NCI-H2227 (cell line): ENCODE results near the gene CATSPER4.

ENCODE experiments used
- DNase-seq: peaks from one replicate; lab custom pipeline; 2025; ENCODE audit not compliant: unreplicated experiment; lab: John Stamatoyannopoulos, UW

The CATSPER4 gene

GRCh38 chr1:26164036-26164860 lies 26.2 kb upstream of the CATSPER4 start:
- peak; percentile 71 for DNase-seq

- no peak for DNase-seq
Measured at GRCh38 chr1:26164861-26165842, 25.2 kb upstream of the CATSPER4 start.

- DNase-seq = no peak
Measured at GRCh38 chr1:26166719-26167281, 23.6 kb upstream of the CATSPER4 start.

- peak; percentile 45 for DNase-seq
Measured at GRCh38 chr1:26168410-26169197, 21.8 kb upstream of the CATSPER4 start, which contains the start of gene C1orf232. Gene C1orf232 (minus strand): TSS chr1:26168963. CDS start chr1:26168499, 464 bp downstream.

- no peak for DNase-seq
Measured at GRCh38 chr1:26169198-26169554, 21.2 kb upstream of the CATSPER4 start.

GRCh38 chr1:26169669-26170471 lies 20.5 kb upstream of the CATSPER4 start, which contains the start of gene ZNF593:
Gene ZNF593 (plus strand): TSS chr1:26169908. CDS start chr1:26169984, 76 bp downstream.
- peak; percentile 93 for DNase-seq

GRCh38 chr1:26170472-26170821 lies 20.0 kb upstream of the CATSPER4 start:
- DNase-seq = no peak

- peak; percentile 28 for DNase-seq
Measured at GRCh38 chr1:26171084-26172072, 19.0 kb upstream of the CATSPER4 start, which contains the start of gene ZNF593OS. Gene ZNF593OS (minus strand): TSS chr1:26171832. CDS start chr1:26171661, 171 bp downstream.

- no peak for DNase-seq
Measured at GRCh38 chr1:26175346-26175745, 15.1 kb upstream of the CATSPER4 start.

- DNase-seq = no peak
Measured at GRCh38 chr1:26177182-26177684, 13.2 kb upstream of the CATSPER4 start, which contains the start of gene CNKSR1. Gene CNKSR1 (plus strand): TSS chr1:26177491. CDS start chr1:26177548, 57 bp downstream.

GRCh38 chr1:26180010-26180506 lies 10.3 kb upstream of the CATSPER4 start:
- DNase-seq = no peak

- no peak for DNase-seq
Measured at GRCh38 chr1:26181586-26182382, 8.6 kb upstream of the CATSPER4 start.

- DNase-seq = no peak
Measured at GRCh38 chr1:26182383-26182696, 8.1 kb upstream of the CATSPER4 start.

- no peak for DNase-seq
Measured at GRCh38 chr1:26184086-26184485, 6.3 kb upstream of the CATSPER4 start.

GRCh38 chr1:26184883-26185282 lies 5.5 kb upstream of the CATSPER4 start:
- no peak for DNase-seq

- DNase-seq = no peak
Measured at GRCh38 chr1:26187882-26188281, 2.5 kb upstream of the CATSPER4 start.

- DNase-seq = no peak
Measured at GRCh38 chr1:26188477-26188876, 1.9 kb upstream of the CATSPER4 start.
